KBM-7 (cell line): Measurements from ENCODE around the gene COL15A1.

Source experiments
- DNase-seq: peaks from one replicate; pipeline ENCODE4 v3.0.0-alpha.2; 2015
- in situ Hi-C: fragments of 300-500 bp; cut with MboI; formaldehyde crosslinking; loops from 2 replicates; pipeline ENCODE4 v1.14.3; 2020; ENCODE audit warnings: low sequenced_read_pairs, low pct_unique_long_range_greater_than_20kb, mixed read lengths

The COL15A1 gene

DNA sequence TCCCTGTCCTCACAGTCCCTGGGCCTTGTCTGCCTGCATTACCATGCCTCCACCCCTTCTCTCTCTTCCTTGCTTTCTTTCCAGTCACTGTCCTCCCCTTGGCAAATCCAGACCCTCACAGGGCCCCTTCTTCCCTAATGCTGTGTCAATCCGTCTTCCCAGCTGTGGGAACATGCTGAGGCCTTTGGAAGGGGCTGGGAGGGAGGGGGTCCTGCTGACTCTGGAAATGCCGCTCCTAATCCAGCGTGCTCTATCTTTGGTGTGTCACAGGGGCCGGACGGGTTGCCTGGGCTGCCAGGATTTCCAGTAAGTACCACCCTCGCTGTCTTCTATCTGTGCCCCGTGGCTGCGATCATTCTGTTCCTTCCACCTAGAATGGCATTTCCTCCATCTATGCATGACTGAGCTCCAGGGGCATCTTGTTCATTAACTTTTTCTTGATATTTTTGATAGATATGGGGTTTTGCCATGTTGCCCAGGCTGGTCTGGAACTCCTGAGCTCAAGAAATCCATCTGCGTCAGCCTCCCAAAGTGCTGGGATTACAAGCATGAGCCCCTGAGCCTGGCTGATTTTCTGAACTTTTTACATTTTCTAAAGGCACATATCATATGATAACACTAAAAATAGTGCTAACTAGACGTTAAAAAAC is 96.7 kb downstream of the COL15A1 start:
- in situ Hi-C loops = no loop called here
- no peak for DNase-seq

- in situ Hi-C loops = no loop called here
- DNase-seq = peak; percentile 38
These were observed 97.3 kb downstream of the COL15A1 start for GRCh38 chr9:99040911-99041582.

- in situ Hi-C loops = no loop called here
- no peak for DNase-seq
These were observed 97.9 kb downstream of the COL15A1 start for GRCh38 chr9:99041618-99042017.

GRCh38 chr9:99042620-99043019 is 98.9 kb downstream of the COL15A1 start:
- in situ Hi-C loops = no loop called here
- no peak for DNase-seq

GRCh38 chr9:99044827-99045226 is 101.1 kb downstream of the COL15A1 start:
- in situ Hi-C loops = no loop called here
- no peak for DNase-seq

- in situ Hi-C loops = no loop called here
- DNase-seq = no peak
These were observed 102.4 kb downstream of the COL15A1 start for GRCh38 chr9:99046068-99046467.

DNA sequence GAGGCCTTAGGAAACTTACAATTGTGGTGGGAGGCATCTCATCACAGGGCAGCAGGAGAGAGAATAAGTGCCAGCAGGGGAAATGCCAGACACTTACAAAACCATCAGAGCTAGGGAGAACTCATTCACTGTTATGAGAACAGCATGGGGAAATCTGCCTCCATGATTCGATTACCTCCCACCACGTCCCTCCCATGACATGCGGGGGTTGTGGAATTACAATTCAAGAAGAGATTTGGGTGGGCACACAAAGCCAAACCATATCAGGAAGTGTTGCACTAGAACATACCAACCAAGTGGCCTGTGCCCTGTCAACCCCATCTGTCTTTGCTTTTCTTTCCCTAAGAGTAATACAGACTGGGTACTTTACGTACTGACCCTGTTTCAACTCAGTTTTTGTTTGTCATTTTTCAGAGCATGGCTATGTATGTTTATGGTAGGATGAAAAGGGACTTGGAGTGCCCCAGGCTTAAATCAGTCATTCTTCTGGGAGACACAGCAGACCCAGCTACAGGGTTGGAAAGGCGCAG is 102.9 kb downstream of the COL15A1 start:
- no peak for DNase-seq
- in situ Hi-C loops = no loop called here

- in situ Hi-C loops = no loop called here
- DNase-seq = no peak
These were observed 105.5 kb downstream of the COL15A1 start for GRCh38 chr9:99049228-99049627.

DNA sequence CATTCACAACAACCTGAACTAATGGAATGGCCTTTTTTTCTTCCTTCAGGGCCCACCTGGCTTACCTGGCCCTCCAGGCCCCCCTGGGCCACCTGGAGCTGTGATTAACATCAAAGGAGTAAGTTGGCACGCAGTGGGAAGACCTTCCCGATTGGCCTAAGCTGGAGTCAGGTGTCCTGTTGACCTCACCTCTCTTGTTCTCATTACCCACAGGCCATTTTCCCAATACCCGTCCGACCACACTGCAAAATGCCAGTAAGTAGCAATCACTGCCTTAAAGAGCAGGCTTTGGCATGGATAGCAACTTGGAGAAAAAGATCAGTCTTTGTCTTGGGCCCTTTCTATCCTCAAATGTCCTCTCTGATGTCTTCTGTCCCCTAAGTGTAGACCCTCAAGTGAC is 105.9 kb downstream of the COL15A1 start:
- no peak for DNase-seq
- in situ Hi-C loops = no loop called here

GRCh38 chr9:99050292-99050911 is 106.7 kb downstream of the COL15A1 start:
- in situ Hi-C loops = no loop called here
- DNase-seq = no peak

DNA sequence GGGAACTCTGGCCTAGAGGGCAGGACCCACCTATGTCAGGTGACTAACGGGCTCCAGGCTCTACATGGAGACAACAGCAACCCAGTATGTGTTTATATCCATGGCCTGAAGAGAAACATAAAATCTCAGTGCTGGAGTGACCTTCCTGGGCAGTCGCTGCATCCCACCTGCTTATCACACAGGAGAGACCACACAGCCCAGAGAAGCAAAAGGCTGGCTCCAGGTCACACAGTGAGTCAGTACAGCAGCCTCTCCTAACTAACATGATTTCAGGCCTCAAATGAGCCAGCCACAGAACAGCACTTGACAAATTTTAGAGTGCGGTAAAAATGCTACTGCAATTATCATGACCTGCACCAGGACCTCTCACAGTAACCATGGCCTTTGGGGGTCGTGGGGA is 107.2 kb downstream of the COL15A1 start:
- in situ Hi-C loops = no loop called here
- DNase-seq = no peak

DNA sequence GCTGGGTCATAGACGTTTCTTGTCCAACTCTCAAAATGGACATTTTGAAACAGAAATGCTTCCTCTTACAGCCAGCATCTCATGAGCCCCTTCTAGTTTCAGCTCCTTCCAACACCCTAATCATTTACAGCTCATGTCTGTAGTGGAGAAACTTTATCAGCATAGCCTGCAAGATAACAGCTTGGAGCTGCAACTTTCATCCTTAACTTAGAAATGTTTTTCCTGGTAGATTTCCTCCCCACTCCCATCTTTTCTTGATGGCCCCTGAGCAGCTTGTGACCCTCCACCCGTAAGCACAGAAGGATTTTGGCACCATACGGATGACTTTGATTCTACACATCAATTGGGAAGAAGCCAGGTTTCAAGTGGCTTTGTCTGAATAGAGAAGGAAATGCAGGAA is 107.7 kb downstream of the COL15A1 start:
- in situ Hi-C loops = no loop called here
- DNase-seq = no peak

DNA sequence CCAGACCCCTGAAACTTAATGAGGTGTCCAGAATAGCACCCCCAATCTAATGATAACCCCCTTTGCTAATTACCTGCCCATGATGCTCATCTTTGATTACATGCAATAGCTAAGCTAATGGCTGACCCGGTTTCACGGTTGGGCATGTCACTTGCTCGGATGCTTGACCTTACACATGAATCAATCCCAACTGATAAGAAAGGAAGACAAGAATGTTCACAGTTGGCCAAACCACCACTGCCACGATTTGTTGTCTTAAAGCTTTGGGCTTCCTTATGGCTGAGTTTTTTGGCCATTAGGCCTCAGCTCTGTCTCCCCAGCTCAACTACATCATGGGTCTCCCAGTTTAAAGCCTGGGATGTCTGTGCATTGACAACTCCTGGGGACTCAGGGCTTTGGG is 108.1 kb downstream of the COL15A1 start:
- in situ Hi-C loops = no loop called here

DNA sequence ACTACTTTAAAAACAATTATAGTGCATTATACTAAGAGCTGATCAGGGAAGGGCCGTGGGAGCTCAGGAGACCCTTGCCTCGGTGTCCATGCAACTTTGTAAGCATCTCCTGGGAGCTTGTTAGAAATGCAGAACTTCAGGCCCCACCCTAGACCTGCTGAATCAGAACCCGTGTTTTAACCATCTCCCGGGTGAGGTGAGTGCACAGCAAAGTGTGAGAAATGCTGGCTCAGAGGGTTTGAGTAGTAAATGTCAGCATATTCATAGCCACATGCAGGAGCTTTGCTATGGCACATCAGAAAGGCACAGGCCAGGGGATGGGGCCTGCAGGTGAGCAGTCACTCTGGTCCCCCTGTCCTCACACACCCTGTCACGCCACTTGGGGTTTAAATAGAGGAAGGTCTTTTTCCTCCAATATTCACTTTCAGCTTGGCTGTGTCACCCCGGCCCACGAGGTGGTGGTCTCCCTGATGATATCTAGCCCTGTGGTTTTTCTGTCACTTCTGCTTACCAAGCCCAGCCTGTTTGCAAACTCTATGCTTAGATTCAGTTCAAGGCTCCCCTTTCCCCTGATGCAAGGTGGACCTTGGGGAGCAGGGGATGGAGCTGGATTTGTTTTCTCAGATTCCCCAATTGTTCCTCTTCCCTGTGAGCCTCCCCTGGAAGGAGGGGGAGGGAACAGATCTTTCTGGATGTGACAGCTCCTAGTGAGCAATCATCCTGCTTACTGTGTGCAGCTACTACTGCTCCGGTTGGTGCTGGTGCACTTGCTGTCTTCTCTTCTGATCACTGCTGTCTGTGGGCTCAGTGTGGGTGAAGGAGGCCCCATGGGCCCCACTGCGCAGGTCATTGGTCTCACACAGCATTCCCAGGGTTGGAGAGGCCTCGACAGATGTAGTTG is 109.4 kb downstream of the COL15A1 start:
- in situ Hi-C loops = no loop called here
- DNase-seq = peak; percentile 73

More for the DNA sequence above, 108.1 kb downstream of the COL15A1 start:
- no peak for DNase-seq

DNA sequence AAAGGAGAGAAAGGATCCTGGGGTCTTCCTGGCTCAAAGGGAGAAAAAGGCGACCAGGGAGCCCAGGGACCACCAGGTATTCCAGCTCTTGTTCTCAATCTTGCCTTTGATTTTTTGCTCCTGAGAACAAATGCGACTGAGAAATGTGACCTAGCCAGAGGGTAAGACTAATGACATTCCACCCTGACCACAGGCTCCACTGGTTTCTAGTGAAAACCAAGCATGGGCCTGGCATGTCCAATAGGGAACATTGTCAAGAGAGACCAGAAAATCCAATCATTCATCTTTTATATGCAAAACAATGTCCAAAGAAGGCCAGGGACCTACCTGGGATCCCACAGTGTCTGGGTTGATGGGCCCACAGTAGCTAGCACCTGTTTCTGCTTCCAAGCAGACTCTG is 110.9 kb downstream of the COL15A1 start:
- in situ Hi-C loops = no loop called here
- no peak for DNase-seq

- no peak for DNase-seq
- in situ Hi-C loops = no loop called here
These were observed 111.7 kb downstream of the COL15A1 start for GRCh38 chr9:99055384-99055783.

- in situ Hi-C loops = no loop called here
- DNase-seq = no peak
These were observed 112.5 kb downstream of the COL15A1 start for GRCh38 chr9:99056186-99056585.

GRCh38 chr9:99056886-99057664 is 113.4 kb downstream of the COL15A1 start:
- DNase-seq = no peak
- in situ Hi-C loops = no loop called here
